Fibroblast of the conjunctiva (primary cell): ENCODE data around the gene PAPPA2.

Experiments used
- DNase-seq: peaks from one replicate; pipeline ENCODE4 v3.0.0-alpha.2; 2010; ENCODE audit warnings: low read depth

PAPPA2 gene

GRCh38 chr1:176767714-176768136 lies 304.8 kb downstream of the PAPPA2 start:
- DNase-seq = no peak

- no peak for DNase-seq
Measured at GRCh38 chr1:176768532-176768931, 305.6 kb downstream of the PAPPA2 start.

- no peak for DNase-seq
Measured at GRCh38 chr1:176770066-176770465, 307.1 kb downstream of the PAPPA2 start.

- no peak for DNase-seq
Measured at GRCh38 chr1:176773038-176773437, 310.1 kb downstream of the PAPPA2 start.

GRCh38 chr1:176774224-176774623 lies 311.2 kb downstream of the PAPPA2 start:
- DNase-seq = no peak

GRCh38 chr1:176775378-176775777 lies 312.4 kb downstream of the PAPPA2 start:
- no peak for DNase-seq

GRCh38 chr1:176775996-176776395 lies 313.0 kb downstream of the PAPPA2 start:
- no peak for DNase-seq

GRCh38 chr1:176778056-176778455 lies 315.1 kb downstream of the PAPPA2 start:
- no peak for DNase-seq

GRCh38 chr1:176779992-176780328 lies 317.0 kb downstream of the PAPPA2 start:
- no peak for DNase-seq

- no peak for DNase-seq
Measured at GRCh38 chr1:176783309-176783708, 320.3 kb downstream of the PAPPA2 start.

GRCh38 chr1:176785056-176785455 lies 322.1 kb downstream of the PAPPA2 start:
- no peak for DNase-seq

- DNase-seq = no peak
Measured at GRCh38 chr1:176785791-176786190, 322.8 kb downstream of the PAPPA2 start.

GRCh38 chr1:176786274-176786673 lies 323.3 kb downstream of the PAPPA2 start:
- no peak for DNase-seq

GRCh38 chr1:176789571-176790090 lies 326.7 kb downstream of the PAPPA2 start:
- no peak for DNase-seq

- no peak for DNase-seq
Measured at GRCh38 chr1:176790786-176791185, 327.8 kb downstream of the PAPPA2 start.

GRCh38 chr1:176791906-176792305 lies 328.9 kb downstream of the PAPPA2 start:
- no peak for DNase-seq

GRCh38 chr1:176794897-176795508 lies 332.0 kb downstream of the PAPPA2 start:
- no peak for DNase-seq

GRCh38 chr1:176795929-176796328 lies 333.0 kb downstream of the PAPPA2 start:
- DNase-seq = no peak

GRCh38 chr1:176796583-176796982 lies 333.6 kb downstream of the PAPPA2 start:
- no peak for DNase-seq

- no peak for DNase-seq
Measured at GRCh38 chr1:176799327-176799726, 336.4 kb downstream of the PAPPA2 start.

- no peak for DNase-seq
Measured at GRCh38 chr1:176800978-176801513, 338.1 kb downstream of the PAPPA2 start.

GRCh38 chr1:176801514-176802020 lies 338.6 kb downstream of the PAPPA2 start:
- no peak for DNase-seq

- DNase-seq = no peak
Measured at GRCh38 chr1:176802316-176802715, 339.3 kb downstream of the PAPPA2 start.

GRCh38 chr1:176803042-176803441 lies 340.1 kb downstream of the PAPPA2 start:
- no peak for DNase-seq
